Measurements from ENCODE around the gene PARP8.
"Not testable (repeated sequence)": the region's sequence is repeated elsewhere in the genome, so short reads cannot be mapped to it uniquely, and the experiment has no call there.

The PARP8 gene

GRCh38 chr5:50691399-50692016, 25.1 kb downstream of the PARP8 start:
- no peak for DNase-seq

- DNase-seq = no peak
Observed at GRCh38 chr5:50694027-50694590, 27.7 kb downstream of the PARP8 start.

GRCh38 chr5:50694626-50695025, 28.2 kb downstream of the PARP8 start:
- not testable (repeated sequence) for DNase-seq

- DNase-seq = no peak
Observed at GRCh38 chr5:50697739-50698138, 31.3 kb downstream of the PARP8 start.

- no peak for DNase-seq
Observed at GRCh38 chr5:50699737-50700136, 33.3 kb downstream of the PARP8 start.

GRCh38 chr5:50700706-50701105, 34.3 kb downstream of the PARP8 start:
- DNase-seq = no peak

- DNase-seq = no peak
Observed at GRCh38 chr5:50702615-50703366, 36.4 kb downstream of the PARP8 start.

- no peak for DNase-seq
Observed at GRCh38 chr5:50703367-50703666, 36.9 kb downstream of the PARP8 start.

GRCh38 chr5:50704730-50705129, 38.3 kb downstream of the PARP8 start:
- no peak for DNase-seq

GRCh38 chr5:50709471-50709870, 43.0 kb downstream of the PARP8 start:
- DNase-seq = no peak

- DNase-seq = no peak
Observed at GRCh38 chr5:50710838-50711237, 44.4 kb downstream of the PARP8 start.

GRCh38 chr5:50711280-50711679, 44.8 kb downstream of the PARP8 start:
- no peak for DNase-seq

GRCh38 chr5:50712479-50712878, 46.0 kb downstream of the PARP8 start:
- no peak for DNase-seq

- DNase-seq = no peak
Observed at GRCh38 chr5:50715001-50715400, 48.6 kb downstream of the PARP8 start.

- no peak for DNase-seq
Observed at GRCh38 chr5:50716134-50716533, 49.7 kb downstream of the PARP8 start.

- DNase-seq = no peak
Observed at GRCh38 chr5:50717651-50718050, 51.2 kb downstream of the PARP8 start.

GRCh38 chr5:50720061-50720710, 53.7 kb downstream of the PARP8 start:
- no peak for DNase-seq

GRCh38 chr5:50722223-50722622, 55.8 kb downstream of the PARP8 start:
- no peak for DNase-seq

- DNase-seq = no peak
Observed at GRCh38 chr5:50724262-50724661, 57.8 kb downstream of the PARP8 start.

GRCh38 chr5:50725800-50726474, 59.5 kb downstream of the PARP8 start:
- no peak for DNase-seq

GRCh38 chr5:50726475-50727148, 60.2 kb downstream of the PARP8 start:
- DNase-seq = no peak

- no peak for DNase-seq
Observed at GRCh38 chr5:50727149-50727496, 60.7 kb downstream of the PARP8 start.

- no peak for DNase-seq
Observed at GRCh38 chr5:50727845-50728244, 61.4 kb downstream of the PARP8 start.
